A549 (cell line): ENCODE data around the gene GLYATL3. TPM values are rescaled to one million over a fixed set of nuclear protein-coding genes. Genes with fewer than 3 reads are reported as not detected.
"Not testable (repeated sequence)": the region's sequence is repeated elsewhere in the genome, so short reads cannot be mapped to it uniquely, and the experiment has no call there.

Experiments used
- ATAC-seq, 2 experiments: fragments of 200-7000 bp in 1 of 2; fragments of >200 bp in 1 of 2; cut with Nextera tagmentation in 1 of 2; cut with Tn5 transposase in 1 of 2; 3 replicates each; pipeline versions ENCODE4 v1.8.0 to v1.9.1; 2018 to 2020; ENCODE audit warnings: mild to moderate bottlenecking in 1 of 2, moderate library complexity in 1 of 2
- CTCF ChIA-PET: fragments of 300-600 bp; sonication (Branson Sonifier 250); formaldehyde crosslinking; extraction: SDS; loops from one replicate; lab custom pipeline; 2021; ENCODE audit warnings: antibody characterized with exemption, inconsistent platforms; lab: Yijun Ruan, JAX
- POLR2A ChIA-PET: fragments of 350-600 bp; formaldehyde crosslinking; extraction: SDS; loops from one replicate; lab custom pipeline; 2021; ENCODE audit warnings: antibody characterized with exemption, inconsistent platforms; lab: Yijun Ruan, JAX
- DNase-seq, 2 experiments: peaks; one replicate each; pipeline versions ENCODE4 v3.0.0 to v3.0.0-alpha.2; 2011 to 2016; ENCODE audit warnings: low read depth in 1 of 2, low spot score in 1 of 2
- FAIRE-seq: peaks from 2 replicates; lab custom pipeline; 2011; peaks lifted over from hg19 to GRCh38; lab: Jason Lieb, UNC
- H3K27ac ChIP-seq, 2 experiments: fragments of >200 bp; sonication (Bioruptor Twin); formaldehyde crosslinking; 3 replicates each; pipeline ENCODE4 v1.5.1; 2016 to 2017
- H3K4me1 ChIP-seq: fragments of >200 bp; sonication (Bioruptor Twin); formaldehyde crosslinking; 3 replicates; pipeline ENCODE4 v1.6.1; 2016
- H3K4me2 ChIP-seq: fragments of >200 bp; sonication (Bioruptor Twin); formaldehyde crosslinking; 3 replicates; pipeline ENCODE4 v1.6.1; 2016
- H3K4me3 ChIP-seq: fragments of >200 bp; sonication (Bioruptor Twin); formaldehyde crosslinking; 3 replicates; pipeline ENCODE4 v1.5.1; 2016
- H3K9me3 ChIP-seq: fragments of >200 bp; sonication (Bioruptor Twin); formaldehyde crosslinking; 3 replicates; pipeline ENCODE4 v1.6.1; 2016
- BHLHE40 ChIP-seq: IDR thresholded peaks from 2 replicates; pipeline ENCODE4 v1.6.1; 2012; ENCODE audit warnings: low read depth, low read length, inconsistent platforms
- CHD4 ChIP-seq: fragments of 200-600 bp; sonication (generic); IDR thresholded peaks from 2 replicates; pipeline ENCODE4 v1.6.1; 2016; ENCODE audit warnings: antibody characterized with exemption, mild to moderate bottlenecking, borderline replicate concordance
- EHF ChIP-seq: fragments of 250-450 bp; sonication (Bioruptor Pico); IDR thresholded peaks from 2 replicates; pipeline ENCODE4 v1.5.0; 2020; ENCODE audit warnings: mild to moderate bottlenecking
- EHMT2 ChIP-seq: fragments of 200-600 bp; sonication (generic); IDR thresholded peaks from 2 replicates; pipeline ENCODE4 v1.6.1; 2016; ENCODE audit warnings: antibody characterized with exemption, low read depth, mild to moderate bottlenecking, moderate library complexity
- ELK1 ChIP-seq: fragments of 150-350 bp; IDR thresholded peaks from 2 replicates; pipeline ENCODE4 v1.6.1; 2014; ENCODE audit warnings: low read depth, mild to moderate bottlenecking, low read length
- HMGXB4 ChIP-seq: fragments of 250-450 bp; sonication (Bioruptor Pico); IDR thresholded peaks from 2 replicates; pipeline ENCODE4 v1.5.0; 2021; ENCODE audit warnings: mild to moderate bottlenecking, moderate library complexity, borderline replicate concordance
- HOXA7 ChIP-seq: fragments of 250-450 bp; sonication (Bioruptor Pico); IDR thresholded peaks from 2 replicates; pipeline ENCODE4 v1.5.0; 2020; ENCODE audit warnings: mild to moderate bottlenecking, moderate library complexity
- HOXB5 ChIP-seq: fragments of 250-450 bp; sonication (Bioruptor Pico); IDR thresholded peaks from 2 replicates; pipeline ENCODE4 v1.5.0; 2020; ENCODE audit warnings: mild to moderate bottlenecking, moderate library complexity
- JUN ChIP-seq, 2 experiments: fragments of >200 bp; sonication (Bioruptor Twin); formaldehyde crosslinking; IDR thresholded peaks; 2 replicates in 1 of 2; 3 replicates in 1 of 2; pipeline ENCODE4 v1.6.1; 2016 to 2017
- JUNB ChIP-seq: fragments of >200 bp; sonication (Bioruptor Twin); formaldehyde crosslinking; IDR thresholded peaks from 2 replicates; pipeline ENCODE4 v1.6.1; 2016
- KDM1A ChIP-seq: fragments of 200-600 bp; sonication (generic); IDR thresholded peaks from 2 replicates; pipeline ENCODE4 v1.6.1; 2016; ENCODE audit warnings: low read depth, mild to moderate bottlenecking
- MAZ ChIP-seq: fragments of 150-350 bp; IDR thresholded peaks from 2 replicates; pipeline ENCODE4 v1.6.1; 2014; ENCODE audit warnings: antibody characterized with exemption, low read depth, low read length, borderline replicate concordance
- MYC ChIP-seq: IDR thresholded peaks from 2 replicates; pipeline ENCODE4 v1.6.1; 2012; ENCODE audit warnings: mild to moderate bottlenecking, inconsistent platforms, low read length, improper control_type of control experiment, borderline replicate concordance
- NR3C1 ChIP-seq: fragments of >200 bp; sonication (Bioruptor Twin); formaldehyde crosslinking; IDR thresholded peaks from 3 replicates; pipeline ENCODE4 v1.6.1; 2017
- POLR2AphosphoS2 ChIP-seq: conservative IDR thresholded peaks from 2 replicates; pipeline ENCODE4 v1.6.1; 2012; ENCODE audit warnings: low read length, improper control_type of control experiment, inconsistent platforms
- SMC3 ChIP-seq: fragments of >200 bp; sonication (Bioruptor Twin); formaldehyde crosslinking; IDR thresholded peaks from 3 replicates; pipeline ENCODE4 v1.6.1; 2018; ENCODE audit warnings: inconsistent platforms
- TFCP2L1 ChIP-seq: fragments of 250-450 bp; sonication (Bioruptor Pico); IDR thresholded peaks from 2 replicates; pipeline ENCODE4 v1.5.0; 2021; ENCODE audit warnings: mild to moderate bottlenecking
- TP53 ChIP-seq: fragments of 250-450 bp; sonication (Bioruptor Pico); IDR thresholded peaks from 2 replicates; pipeline ENCODE4 v1.5.0; 2021; ENCODE audit warnings: mild to moderate bottlenecking, moderate library complexity
- ZC3H11A ChIP-seq: fragments of 450-650 bp; IDR thresholded peaks from 2 replicates; pipeline ENCODE4 v1.6.1; 2014; ENCODE audit warnings: antibody characterized with exemption, mild to moderate bottlenecking
- WGBS: methylation state at CpG from one replicate; pipeline ENCODE4 v1.1.6; 2017; ENCODE audit errors: missing lambda C conversion rate; 5-methylcytosine and 5-hydroxymethylcytosine counted together
- polyA plus RNA-seq, 4 experiments: library from polyadenylated mRNA; depleted of rRNA in 3 of 4; stranded (reverse); fragments of >200 nt; fragmentation: RNase III in 1 of 4; extraction: RNeasy Plus Mini Kit Qiagen cat#74134 plus additional on column Dnase treatment in 1 of 4; gene quantifications; 2 replicates in 3 of 4; 3 replicates in 1 of 4; pipeline ENCODE4 v1.2.3, GENCODE V29; 2011 to 2017
- TF ChIP-seq, protein P1 (sequence below): IDR thresholded peaks from 2 replicates; pipeline ENCODE4 v1.6.1; 2012

The GLYATL3 gene
- polyA plus RNA-seq, 2 of the 4 experiments (the other 2 are of a cell fraction) = not detected

GRCh38 chr6:49479308-49479970 is 20.3 kb upstream of the GLYATL3 start:
- Histone ChIP-seq H3K4me3 (no peak overlapping the region), H3K4me1 (no peaks in the 10 kb centered on the region), H3K4me2 (no peak overlapping the region), H3K27ac (no peak overlapping the region), H3K9me3 (no peaks in the 10 kb centered on the region)
- TF ChIP-seq MAZ (no peak), BHLHE40 (no peak), HMGXB4 (CRISPR knock-in tag) (no peak), POLR2AphosphoS2 (no peak), ZC3H11A (no peak), MYC (no peak), SMC3 (no peak), NR3C1 (no peak), EHMT2 (no peak), JUN (IDR thresholded peaks at IDR 0.05) (no peak)
- TF ChIP-seq, protein P1, sequence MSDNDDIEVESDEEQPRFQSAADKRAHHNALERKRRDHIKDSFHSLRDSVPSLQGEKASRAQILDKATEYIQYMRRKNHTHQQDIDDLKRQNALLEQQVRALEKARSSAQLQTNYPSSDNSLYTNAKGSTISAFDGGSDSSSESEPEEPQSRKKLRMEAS = no peak
- WGBS = 78% methylated on average over 3 of the region's 3 CpGs
- ChIA-PET POLR2A (no interaction called here), CTCF (no interaction called here)
- DNase-seq (no peak), FAIRE-seq (no peak), ATAC-seq (no peak)

GRCh38 chr6:49481846-49482245 is 17.9 kb upstream of the GLYATL3 start:
- no CpG with 5 or more reads among the region's 22 CpGs for WGBS
- H3K9me3 ChIP-seq, FAIRE-seq, DNase-seq, H3K4me1 ChIP-seq, H3K4me2 ChIP-seq, POLR2A ChIA-PET, H3K4me3 ChIP-seq, ATAC-seq, H3K27ac ChIP-seq: not testable (repeated sequence)
- CTCF ChIA-PET = interaction anchor here (1.0 kb wide), 1 partner anchor 17 kb away, joined by 3 read pairs; no protein-coding TSS in a partner anchor

DNA sequence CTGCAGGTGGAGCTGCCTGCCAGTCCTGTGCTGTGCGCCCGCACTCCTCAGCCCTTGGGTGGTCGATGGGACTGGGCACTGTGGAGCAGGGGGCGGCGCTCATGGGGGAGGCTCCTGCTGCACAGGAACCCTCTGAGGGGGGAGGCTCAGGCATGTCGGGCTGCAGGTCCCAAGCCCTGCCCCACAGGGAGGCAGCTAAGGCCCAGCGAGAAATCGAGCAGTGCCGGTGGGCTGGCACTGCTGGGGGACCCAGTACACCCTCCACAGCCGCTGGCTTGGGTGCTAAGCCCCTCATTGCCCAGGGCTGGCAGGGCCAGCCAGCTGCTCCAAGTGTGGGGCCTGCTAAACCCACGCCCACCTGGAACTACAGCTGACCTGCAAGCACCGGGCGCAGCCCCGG is 16.3 kb upstream of the GLYATL3 start:
- H3K27ac ChIP-seq, H3K9me3 ChIP-seq, CTCF ChIA-PET, H3K4me1 ChIP-seq, DNase-seq, FAIRE-seq, H3K4me3 ChIP-seq, H3K4me2 ChIP-seq, ATAC-seq, POLR2A ChIA-PET: not testable (repeated sequence)
- WGBS = 96% methylated on average over 4 of the region's 14 CpGs

- no peak for TF ChIP-seq HOXA7 (CRISPR knock-in tag)
- no peak for TF ChIP-seq TP53
- no peak for TF ChIP-seq HOXB5
- no peak for TF ChIP-seq BHLHE40
- no peak for TF ChIP-seq ELK1
- TF ChIP-seq KDM1A = no peak
- no peak for TF ChIP-seq CHD4
- TF ChIP-seq EHF = no peak
- no peak for TF ChIP-seq JUNB
- no peak for TF ChIP-seq TFCP2L1 (CRISPR knock-in tag)
- no peak for TF ChIP-seq EHMT2
- TF ChIP-seq, protein P1 = no peak
- Histone ChIP-seq H3K4me1 (no peaks in the 10 kb centered on the region), H3K9me3 (no peaks in the 10 kb centered on the region), H3K4me3 (no peak overlapping the region), H3K27ac (no peak overlapping the region), H3K4me2 (no peak overlapping the region)
- 87% methylated on average over 4 of the region's 4 CpGs for WGBS
- DNase-seq (no peak), FAIRE-seq (no peak), ATAC-seq (no peak)
- ChIA-PET POLR2A (no interaction called here), CTCF (no interaction called here)
Observed at GRCh38 chr6:49490633-49491032, 9.1 kb upstream of the GLYATL3 start.
